GM18909 (cell line): ENCODE data around the gene PROZ.

Experiments
- ATAC-seq: cut with Tn5 transposase; IDR thresholded peaks from one replicate; pipeline ENCODE4 v1.9.1; 2021; ENCODE audit warnings: mild to moderate bottlenecking; ENCODE audit not compliant: unreplicated experiment, poor library complexity

PROZ gene

GRCh38 chr13:113138792-113139551, 19.5 kb upstream of the PROZ start:
- ATAC-seq = no peak

GRCh38 chr13:113139577-113139976, 18.9 kb upstream of the PROZ start:
- no peak for ATAC-seq

GRCh38 chr13:113140677-113141600, 17.5 kb upstream of the PROZ start:
- ATAC-seq = no peak

- no peak for ATAC-seq
Measured at GRCh38 chr13:113141601-113141970, 16.9 kb upstream of the PROZ start.

- no peak for ATAC-seq
Measured at GRCh38 chr13:113142876-113143275, 15.6 kb upstream of the PROZ start.

GRCh38 chr13:113143466-113144254, 14.8 kb upstream of the PROZ start:
- no peak for ATAC-seq

GRCh38 chr13:113144255-113144629, 14.2 kb upstream of the PROZ start:
- ATAC-seq = no peak

- ATAC-seq = no peak
Measured at GRCh38 chr13:113145496-113145895, 13.0 kb upstream of the PROZ start.

GRCh38 chr13:113145911-113146598, 12.4 kb upstream of the PROZ start:
- ATAC-seq = no peak

GRCh38 chr13:113146750-113147149, 11.7 kb upstream of the PROZ start:
- ATAC-seq = no peak

- no peak for ATAC-seq
Measured at GRCh38 chr13:113147206-113147605, 11.2 kb upstream of the PROZ start.

GRCh38 chr13:113148407-113148806, 10.0 kb upstream of the PROZ start:
- ATAC-seq = no peak

- ATAC-seq = no peak
Measured at GRCh38 chr13:113148940-113149503, 9.4 kb upstream of the PROZ start.

- no peak for ATAC-seq
Measured at GRCh38 chr13:113149711-113150549, 8.5 kb upstream of the PROZ start.

GRCh38 chr13:113150550-113151365, 7.7 kb upstream of the PROZ start:
- no peak for ATAC-seq

GRCh38 chr13:113151745-113152690, 6.4 kb upstream of the PROZ start:
- no peak for ATAC-seq

GRCh38 chr13:113152691-113152983, 5.8 kb upstream of the PROZ start:
- ATAC-seq = no peak
